ENCODE data around the gene ACOT8.
"Not testable (repeated sequence)": the region's sequence is repeated elsewhere in the genome, so short reads cannot be mapped to it uniquely, and the experiment has no call there.

The ACOT8 gene

DNA sequence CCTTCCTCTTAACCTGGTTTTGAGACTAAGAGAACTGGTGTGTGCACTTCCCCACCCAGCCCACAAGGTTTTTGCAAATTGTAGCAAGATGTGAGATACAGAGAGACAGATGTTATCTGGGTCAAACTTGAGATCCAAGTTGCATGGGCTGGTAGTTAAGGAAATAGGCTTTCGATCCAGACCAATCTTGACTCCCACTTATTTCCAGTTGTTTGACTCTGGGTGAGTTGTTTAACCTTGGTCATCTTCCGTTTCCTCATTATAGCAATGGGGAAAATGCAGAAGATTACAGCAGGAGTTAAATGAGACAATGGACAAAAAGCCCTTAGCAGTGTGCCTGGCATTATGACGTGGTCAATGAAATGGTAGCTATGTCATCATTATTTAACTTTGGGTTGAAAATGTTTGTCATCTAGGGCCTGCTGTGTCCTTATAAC, 21.8 kb downstream of the ACOT8 start:
- Histone ChIP-seq H3K9me3 (ENCODE audit: control insufficient read depth, low read length) (no peaks in the 10 kb centered on the region), H3K4me3 (ENCODE audit: extremely low read depth, insufficient read depth, low read length, poor library complexity, severe bottlenecking) (no peak overlapping the region), H3K27ac (ENCODE audit: low read depth, low read length, severe bottlenecking) (no peak overlapping the region), H3K36me3 (ENCODE audit: control insufficient read depth, insufficient read depth, low read length) (peaks cover 22% of the 10 kb centered on the region), H3K4me1 (ENCODE audit: control insufficient read depth, insufficient read depth, low read length, poor library complexity, severe bottlenecking) (peaks cover 12% of the 10 kb centered on the region)
- WGBS, 2 experiments (ENCODE audit: insufficient coverage in 2 of 2): 83 to 100% methylated on average over 2 to 3 of the region's 3 CpGs

DNA sequence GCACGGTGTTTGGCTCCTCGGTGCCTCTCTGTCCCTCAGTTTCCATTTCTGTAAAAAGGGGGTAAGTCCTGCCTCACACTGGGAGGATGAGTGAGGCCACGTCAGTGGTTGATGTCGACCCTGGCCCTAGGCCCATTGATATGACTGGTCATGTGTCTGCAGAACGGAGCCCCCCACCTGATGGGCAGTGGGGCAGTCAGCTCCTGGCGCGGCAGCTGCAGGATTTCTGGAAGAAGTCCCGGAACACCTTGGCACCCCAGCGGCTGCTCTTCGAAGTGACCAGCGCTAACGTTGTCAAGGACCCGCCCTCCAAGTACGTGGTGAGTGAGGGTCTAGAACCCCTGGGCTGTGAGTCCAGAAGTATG, 22.4 kb downstream of the ACOT8 start:
- WGBS, 2 experiments (ENCODE audit: insufficient coverage in 2 of 2): 93 to 96% methylated on average over 12 to 14 of the region's 14 CpGs
- Histone ChIP-seq H3K4me3 (ENCODE audit: extremely low read depth, insufficient read depth, low read length, poor library complexity, severe bottlenecking) (peak overlapping the region; percentile 64), H3K27ac (ENCODE audit: low read depth, low read length, severe bottlenecking) (no peak overlapping the region), H3K36me3 (ENCODE audit: control insufficient read depth, insufficient read depth, low read length) (peaks cover 18% of the 10 kb centered on the region), H3K4me1 (ENCODE audit: control insufficient read depth, insufficient read depth, low read length, poor library complexity, severe bottlenecking) (peaks cover 12% of the 10 kb centered on the region), H3K9me3 (ENCODE audit: control insufficient read depth, low read length) (no peaks in the 10 kb centered on the region)

DNA sequence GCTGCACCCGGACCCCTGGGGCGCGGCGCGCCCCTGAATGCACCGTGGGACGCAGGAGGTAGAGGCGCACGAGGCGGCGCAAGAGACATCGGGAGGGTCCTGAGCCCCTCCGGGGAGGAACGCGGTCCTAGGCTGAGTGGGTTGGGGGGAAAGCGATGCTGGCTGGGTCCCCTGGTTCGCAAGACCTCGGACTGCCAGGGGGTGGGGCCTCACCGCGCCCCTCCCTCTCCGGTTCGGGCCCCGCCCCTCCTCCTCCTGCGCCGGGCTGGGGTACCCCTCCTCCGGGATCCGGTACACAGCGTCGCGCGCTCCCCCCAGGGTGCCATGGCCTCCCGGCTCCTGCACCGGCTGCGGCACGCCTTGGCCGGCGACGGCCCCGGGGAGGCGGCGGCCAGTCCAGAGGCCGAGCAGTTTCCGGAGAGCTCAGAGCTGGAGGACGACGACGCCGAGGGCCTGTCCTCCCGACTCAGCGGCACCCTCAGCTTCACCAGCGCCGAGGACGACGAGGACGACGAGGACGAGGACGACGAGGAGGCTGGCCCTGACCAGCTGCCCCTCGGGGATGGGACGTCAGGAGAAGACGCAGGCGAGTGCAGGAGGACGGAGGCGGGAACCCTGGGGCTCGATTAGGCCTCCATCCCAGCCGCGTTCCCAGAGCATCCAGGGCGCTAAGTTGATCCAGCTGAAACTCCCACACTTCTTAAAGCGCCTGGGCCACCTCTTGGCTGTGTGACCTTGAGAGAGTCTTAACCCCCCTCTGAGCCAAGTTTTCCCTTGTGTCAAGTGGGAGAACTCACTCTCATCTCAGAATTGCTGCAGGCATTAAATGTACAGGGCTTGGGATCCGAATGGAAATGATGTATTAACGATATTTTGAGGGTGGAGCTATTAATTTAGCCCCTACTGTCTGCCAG, 23.1 kb downstream of the ACOT8 start:
- Histone ChIP-seq H3K4me1 (ENCODE audit: control insufficient read depth, insufficient read depth, low read length, poor library complexity, severe bottlenecking) (peaks cover 12% of the 10 kb centered on the region), H3K27ac (ENCODE audit: low read depth, low read length, severe bottlenecking) (peak overlapping the region; percentile 76), H3K4me3 (ENCODE audit: extremely low read depth, insufficient read depth, low read length, poor library complexity, severe bottlenecking) (peak overlapping the region; percentile 64), H3K9me3 (ENCODE audit: control insufficient read depth, low read length) (no peaks in the 10 kb centered on the region), H3K36me3 (ENCODE audit: control insufficient read depth, insufficient read depth, low read length) (peaks cover 18% of the 10 kb centered on the region)
- 9 to 13% methylated on average over 53 to 67 of the region's 71 CpGs for WGBS, 2 experiments (ENCODE audit: insufficient coverage in 2 of 2)

DNA sequence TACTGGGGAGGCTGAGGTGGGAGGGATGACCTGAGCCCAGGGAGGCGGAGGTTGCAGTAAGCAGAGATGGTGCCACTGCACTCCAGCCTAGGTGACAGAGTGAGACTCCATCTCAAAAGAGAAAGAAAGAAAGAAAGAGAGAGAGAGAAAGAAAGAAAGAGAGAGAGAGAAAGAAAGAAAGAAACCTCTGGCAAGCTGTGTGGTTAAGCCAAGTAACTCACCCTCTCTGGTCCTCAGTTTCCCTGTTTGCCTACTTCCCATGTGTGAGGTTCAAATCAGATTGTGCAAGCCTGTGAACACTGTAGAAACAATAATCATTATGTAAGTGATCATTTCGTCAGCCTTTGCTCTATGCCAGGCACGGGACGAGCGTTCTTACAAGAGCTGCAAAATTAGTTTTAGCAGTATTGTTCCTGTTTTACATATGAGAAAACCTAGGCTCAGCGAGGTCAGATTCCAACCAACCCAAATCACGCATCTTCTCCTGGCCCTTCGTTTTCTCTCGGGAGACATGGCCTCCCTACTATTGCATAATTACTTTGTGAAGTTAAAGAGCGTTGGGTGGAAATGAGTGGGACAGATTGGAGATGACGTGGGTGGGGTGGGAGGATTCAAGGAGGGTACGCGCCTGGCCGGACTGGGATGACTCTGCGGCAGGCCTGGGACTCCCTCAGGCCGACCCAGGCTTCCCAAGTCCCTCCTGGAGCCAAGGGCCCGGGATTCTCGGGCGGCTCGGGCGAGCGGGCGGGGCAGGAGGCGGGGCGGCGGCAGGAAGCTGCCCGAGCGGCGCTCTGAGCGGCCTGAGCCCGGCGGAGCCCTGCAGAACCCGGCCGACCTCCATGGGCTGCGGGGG, 23.9 kb downstream of the ACOT8 start, which contains the start of gene SNX21:
TSS of gene SNX21 (plus strand) at position 770 of the 853 bp plus-strand sequence. CDS start 121 bp downstream, outside the sequence.
- H3K27ac ChIP-seq (ENCODE audit: low read depth, low read length, severe bottlenecking): peak within 1 kb of the TSS; percentile 76

DNA sequence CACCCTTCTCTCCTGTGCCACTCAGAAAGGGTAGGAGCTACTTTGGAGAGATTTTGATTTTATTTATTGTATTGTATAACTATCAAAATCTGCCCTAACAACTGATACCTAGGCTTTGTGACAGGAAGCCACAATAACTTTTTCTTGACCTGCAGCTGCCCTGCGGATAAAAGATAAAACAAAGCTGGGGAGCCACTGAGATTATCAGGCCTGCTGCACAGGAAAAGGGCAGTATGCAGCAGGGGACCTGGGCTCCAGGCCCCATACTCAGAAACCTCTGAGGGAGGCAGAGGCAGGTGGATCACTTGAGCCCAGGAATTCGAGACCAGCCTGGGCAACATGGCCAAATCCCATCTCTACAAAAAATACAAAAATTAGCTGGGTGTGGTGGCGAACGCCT, 24.6 kb downstream of the ACOT8 start:
- Histone ChIP-seq H3K9me3 (ENCODE audit: control insufficient read depth, low read length) (no peaks in the 10 kb centered on the region), H3K27ac (ENCODE audit: low read depth, low read length, severe bottlenecking) (no peak overlapping the region)
- WGBS, 2 experiments (ENCODE audit: insufficient coverage in 2 of 2): 88 to 90% methylated on average over 1 to 2 of the region's 4 CpGs

More for the DNA sequence above, 23.9 kb downstream of the ACOT8 start, which contains the start of gene SNX21:
- Histone ChIP-seq H3K9me3 (ENCODE audit: control insufficient read depth, low read length) (no peaks in the 10 kb centered on the region), H3K4me3 (ENCODE audit: extremely low read depth, insufficient read depth, low read length, poor library complexity, severe bottlenecking) (peak within 1 kb of the TSS; percentile 64), H3K4me1 (ENCODE audit: control insufficient read depth, insufficient read depth, low read length, poor library complexity, severe bottlenecking) (peaks cover 12% of the 10 kb centered on the region), H3K36me3 (ENCODE audit: control insufficient read depth, insufficient read depth, low read length) (peaks cover 16% of the 10 kb centered on the region)
- 15 to 20% methylated on average over 22 to 25 of the region's 35 CpGs for WGBS, 2 experiments (ENCODE audit: insufficient coverage in 2 of 2)

DNA sequence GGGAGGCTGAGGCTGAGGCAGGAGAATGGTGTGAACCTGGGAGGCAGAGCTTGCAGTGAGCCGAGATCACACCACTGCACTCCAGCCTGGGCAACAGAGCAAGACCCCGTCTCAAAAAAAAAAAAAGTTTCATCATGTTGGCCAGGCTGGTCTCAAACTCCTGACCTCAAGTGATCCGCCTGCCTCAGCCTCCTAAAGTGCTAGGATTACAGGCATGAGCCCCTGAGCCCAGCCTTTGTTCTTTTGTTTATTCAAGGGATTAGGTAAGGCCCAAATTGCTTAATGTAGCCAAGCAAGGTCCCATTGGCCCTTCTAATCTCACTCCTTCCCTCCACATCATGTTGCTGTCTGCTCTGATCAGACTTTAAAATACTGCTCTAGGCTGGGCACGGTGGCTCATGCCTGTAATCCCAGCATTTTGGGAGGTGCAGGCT, 27.5 kb downstream of the ACOT8 start:
- WGBS, 2 experiments (ENCODE audit: insufficient coverage in 2 of 2): 80 to 88% methylated on average over 3 of the region's 4 CpGs
- not testable (repeated sequence) for H3K9me3 ChIP-seq (ENCODE audit: control insufficient read depth, low read length); H3K36me3 ChIP-seq (ENCODE audit: control insufficient read depth, insufficient read depth, low read length); H3K4me3 ChIP-seq (ENCODE audit: extremely low read depth, insufficient read depth, low read length, poor library complexity, severe bottlenecking); H3K27ac ChIP-seq (ENCODE audit: low read depth, low read length, severe bottlenecking)
- peaks cover 13% of the 10 kb centered on the region for H3K4me1 ChIP-seq (ENCODE audit: control insufficient read depth, insufficient read depth, low read length, poor library complexity, severe bottlenecking)

More for the DNA sequence above, 24.6 kb downstream of the ACOT8 start:
- Histone ChIP-seq H3K4me3 (ENCODE audit: extremely low read depth, insufficient read depth, low read length, poor library complexity, severe bottlenecking) (no peak overlapping the region), H3K4me1 (ENCODE audit: control insufficient read depth, insufficient read depth, low read length, poor library complexity, severe bottlenecking) (peaks cover 12% of the 10 kb centered on the region), H3K36me3 (ENCODE audit: control insufficient read depth, insufficient read depth, low read length) (peaks cover 12% of the 10 kb centered on the region)

DNA sequence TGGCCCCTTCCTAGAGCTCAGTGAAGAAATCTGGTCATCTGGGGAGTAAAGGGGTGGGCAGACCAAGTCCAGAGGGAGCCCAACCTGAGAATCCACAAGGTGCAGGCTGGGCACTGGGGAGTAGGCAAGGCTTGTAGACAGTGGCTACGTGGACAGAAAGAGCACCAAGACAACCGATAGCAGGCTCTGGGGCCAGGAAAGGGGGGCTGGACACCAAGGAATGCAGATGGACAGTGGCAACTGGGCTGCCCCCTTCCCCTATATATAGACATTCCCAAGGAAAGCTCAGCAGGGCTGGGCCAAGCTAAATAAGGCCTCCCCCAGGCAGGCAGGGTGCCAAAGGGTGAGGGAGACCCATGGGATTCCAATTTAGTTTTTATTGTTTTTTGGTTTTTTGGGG, 28.6 kb downstream of the ACOT8 start:
- Histone ChIP-seq H3K4me3 (ENCODE audit: extremely low read depth, insufficient read depth, low read length, poor library complexity, severe bottlenecking) (no peak overlapping the region), H3K9me3 (ENCODE audit: control insufficient read depth, low read length) (no peaks in the 10 kb centered on the region), H3K36me3 (ENCODE audit: control insufficient read depth, insufficient read depth, low read length) (no peaks in the 10 kb centered on the region), H3K4me1 (ENCODE audit: control insufficient read depth, insufficient read depth, low read length, poor library complexity, severe bottlenecking) (peaks cover 11% of the 10 kb centered on the region), H3K27ac (ENCODE audit: low read depth, low read length, severe bottlenecking) (no peak overlapping the region)
- WGBS, 2 experiments (ENCODE audit: insufficient coverage in 2 of 2): 85 to 100% methylated on average over 1 to 2 of the region's 2 CpGs

DNA sequence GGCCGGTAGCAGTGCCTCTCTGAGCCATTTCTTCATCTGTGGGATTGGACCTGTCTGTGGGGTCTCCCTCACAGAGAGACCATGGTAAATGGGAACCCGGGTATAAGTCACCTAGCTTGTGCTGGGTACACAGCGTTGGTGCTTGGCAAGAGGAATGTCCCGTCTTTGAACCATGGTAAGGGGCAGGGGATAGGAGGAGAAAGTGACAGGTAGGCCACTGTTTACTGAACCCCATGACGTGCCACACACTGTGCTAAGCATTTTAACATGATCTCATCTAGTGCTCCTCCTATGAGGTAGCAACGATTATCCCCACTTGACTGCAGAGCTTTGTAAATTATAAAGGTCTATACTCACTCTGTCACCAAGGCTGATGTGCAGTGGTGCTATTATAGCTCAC, 29.5 kb downstream of the ACOT8 start:
- no peaks in the 10 kb centered on the region for H3K9me3 ChIP-seq (ENCODE audit: control insufficient read depth, low read length)
- no peak overlapping the region for H3K4me3 ChIP-seq (ENCODE audit: extremely low read depth, insufficient read depth, low read length, poor library complexity, severe bottlenecking)
- 85 to 100% methylated on average over 4 to 5 of the region's 6 CpGs for WGBS, 2 experiments (ENCODE audit: insufficient coverage in 2 of 2)
- H3K27ac ChIP-seq (ENCODE audit: low read depth, low read length, severe bottlenecking): no peak overlapping the region
- H3K4me1 ChIP-seq (ENCODE audit: control insufficient read depth, insufficient read depth, low read length, poor library complexity, severe bottlenecking): peaks cover 15% of the 10 kb centered on the region
- no peaks in the 10 kb centered on the region for H3K36me3 ChIP-seq (ENCODE audit: control insufficient read depth, insufficient read depth, low read length)

DNA sequence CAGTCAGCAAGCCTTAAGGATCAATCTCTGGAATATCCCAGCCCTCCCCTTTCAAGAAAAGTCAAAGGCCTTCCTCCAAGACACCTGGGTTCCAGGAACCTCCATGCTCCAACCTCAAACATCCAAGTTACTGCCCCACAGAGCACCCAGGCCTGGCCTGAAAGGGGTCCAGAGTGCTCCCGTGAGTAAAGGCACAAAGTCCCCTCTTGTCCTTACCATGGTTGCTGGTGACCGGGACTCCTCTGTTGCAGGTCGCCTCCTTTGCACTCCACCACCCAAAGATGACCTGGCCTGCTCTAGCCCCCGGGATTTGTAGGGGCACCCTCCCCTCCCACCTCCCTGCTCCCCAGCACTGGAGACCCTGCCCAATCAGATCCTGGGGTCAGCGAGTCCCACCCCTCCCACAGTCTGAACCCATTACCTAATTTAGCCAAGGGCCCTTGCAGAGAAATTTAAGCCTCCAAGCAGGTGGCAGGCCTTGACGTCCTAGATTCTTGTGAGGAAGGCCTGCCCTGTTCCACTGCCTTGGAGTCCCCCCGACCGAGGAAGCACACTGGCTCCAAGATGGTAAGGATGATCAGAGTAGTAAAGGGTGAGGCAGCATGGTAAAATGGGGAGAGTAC, 30.1 kb downstream of the ACOT8 start, which contains the start of gene TNNC2:
TSS of gene TNNC2 (minus strand) at position 283 of the 623 bp plus-strand sequence. CDS start at position 219, 64 bp downstream.
- 88 to 98% methylated on average over 5 to 7 of the region's 8 CpGs for WGBS, 2 experiments (ENCODE audit: insufficient coverage in 2 of 2)
- Histone ChIP-seq H3K27ac (ENCODE audit: low read depth, low read length, severe bottlenecking) (peak within 1 kb of the TSS; percentile 74), H3K4me1 (ENCODE audit: control insufficient read depth, insufficient read depth, low read length, poor library complexity, severe bottlenecking) (peaks cover 15% of the 10 kb centered on the region), H3K9me3 (ENCODE audit: control insufficient read depth, low read length) (no peaks in the 10 kb centered on the region), H3K36me3 (ENCODE audit: control insufficient read depth, insufficient read depth, low read length) (no peaks in the 10 kb centered on the region), H3K4me3 (ENCODE audit: extremely low read depth, insufficient read depth, low read length, poor library complexity, severe bottlenecking) (no peak within 1 kb of the TSS)

DNA sequence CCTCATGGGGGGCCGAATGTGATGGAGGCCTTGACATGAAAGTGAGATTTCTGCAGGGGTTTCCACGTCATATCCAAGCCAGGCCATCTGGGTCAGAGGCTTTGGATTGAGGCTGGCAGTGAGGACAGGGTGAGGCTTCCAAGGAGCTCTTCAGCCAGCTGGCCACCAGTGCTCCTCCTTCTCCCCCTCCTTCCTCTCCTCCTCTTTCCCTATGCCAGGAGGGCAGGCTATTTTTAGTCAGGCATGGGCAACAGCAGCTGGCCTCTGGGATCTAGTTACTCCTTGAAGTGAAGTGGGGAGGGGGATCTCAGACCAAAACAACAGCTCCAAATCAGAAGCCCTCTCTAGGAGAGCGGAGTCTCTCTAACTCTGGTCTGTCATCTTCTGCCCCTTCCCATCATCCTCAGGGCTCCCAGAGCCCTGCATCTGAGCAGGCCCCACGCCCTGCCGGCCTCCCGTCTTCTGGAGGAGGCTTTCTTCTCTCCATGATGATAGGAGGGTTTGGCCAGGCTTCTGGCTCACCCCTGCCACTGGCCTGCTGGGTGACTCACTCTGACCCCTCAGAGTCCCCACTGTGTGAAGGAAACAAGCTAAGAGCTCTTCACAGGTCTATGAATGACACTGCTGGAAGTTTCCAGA, 30.7 kb downstream of the ACOT8 start:
- WGBS, 2 experiments (ENCODE audit: insufficient coverage in 2 of 2): 53 to 82% methylated on average over 3 to 4 of the region's 6 CpGs
- no peaks in the 10 kb centered on the region for H3K36me3 ChIP-seq (ENCODE audit: control insufficient read depth, insufficient read depth, low read length)
- no peaks in the 10 kb centered on the region for H3K9me3 ChIP-seq (ENCODE audit: control insufficient read depth, low read length)
- peak overlapping the region; percentile 74 for H3K27ac ChIP-seq (ENCODE audit: low read depth, low read length, severe bottlenecking)
- H3K4me3 ChIP-seq (ENCODE audit: extremely low read depth, insufficient read depth, low read length, poor library complexity, severe bottlenecking): no peak overlapping the region
- peaks cover 15% of the 10 kb centered on the region for H3K4me1 ChIP-seq (ENCODE audit: control insufficient read depth, insufficient read depth, low read length, poor library complexity, severe bottlenecking)

All from mesodermal cell (in vitro differentiated cells).